Thyroid gland (tissue), 4 donors: ENCODE results near the gene PPP1R13B. TPM values are rescaled to one million over a fixed set of nuclear protein-coding genes. Genes with fewer than 3 reads are reported as not detected.
A peak's percentile ranks its signal among the peaks of the same experiment; 100 is the strongest.

ENCODE experiments used
- DNase-seq, 2 donors: peaks; one replicate each; pipeline ENCODE4 v3.0.0-alpha.2; 2019
- H3K27ac ChIP-seq, 3 donors: fragments of 200-600 bp; sonication (generic); 1 replicate in 2 of 3; 2 replicates in 1 of 3; pipeline ENCODE4 v1.5.1; 2016 to 2019; ENCODE audit warnings: mild to moderate bottlenecking in 1 of 3, moderate library complexity in 1 of 3
- H3K27me3 ChIP-seq: fragments of 200-600 bp; sonication (generic); one replicate; pipeline ENCODE4 v1.5.1; 2019
- H3K36me3 ChIP-seq, 2 donors: fragments of 200-600 bp; sonication (generic); one replicate each; pipeline ENCODE4 v1.5.1; 2016 to 2019
- H3K4me1 ChIP-seq, 2 donors: fragments of 200-600 bp; sonication (generic); one replicate each; pipeline ENCODE4 v1.5.1; 2017 to 2019
- H3K4me3 ChIP-seq, 3 donors: fragments of 200-600 bp; sonication (generic); replicated peaks in 1 of 3; 1 replicate in 2 of 3; 2 replicates in 1 of 3; pipeline ENCODE4 v1.5.1; 2016; ENCODE audit warnings: mild to moderate bottlenecking in 1 of 3
- H3K9me3 ChIP-seq: fragments of 200-600 bp; sonication (generic); one replicate; pipeline ENCODE4 v1.5.1; 2017
- CTCF ChIP-seq, 6 experiments: fragments of 200-600 bp in 3 of 6; fragments of 450-650 bp in 3 of 6; sonication (generic) in 3 of 6; IDR thresholded peaks; one replicate each; pipeline ENCODE4 v1.5.1; 2016 to 2019; ENCODE audit warnings: antibody characterized with exemption in 6 of 6, mild to moderate bottlenecking in 2 of 6, inconsistent platforms in 1 of 6, moderate library complexity in 1 of 6
- POLR2A ChIP-seq, 2 donors: fragments of 450-650 bp; IDR thresholded peaks; one replicate each; pipeline ENCODE4 v1.6.1; 2017; ENCODE audit warnings: antibody characterized with exemption in 2 of 2, mild to moderate bottlenecking in 2 of 2, moderate library complexity in 1 of 2
- whole genome bisulfite sequencing, 2 donors: methylation state at CpG; one replicate each; pipeline ENCODE4 v1.1.5; 2017; 5-methylcytosine and 5-hydroxymethylcytosine counted together
- intact Hi-C: fragments of 100-400 bp; cut with DNase I; formaldehyde crosslinking; loops from one replicate; pipeline ENCODE4 v1.15.1; 2023
- total RNA-seq, 4 donors: library from RNA; depleted of rRNA; stranded (reverse); fragments of >200 nt; gene quantifications; one replicate each; pipeline ENCODE4 v1.2.3, GENCODE V29; 2016

PPP1R13B gene
- total RNA-seq, 4 donors from 2014 or later = 77.0 to 131 (median 81.8) TPM

GRCh38 chr14:103740991-103741689, 106.2 kb downstream of the PPP1R13B start:
- Histone ChIP-seq H3K36me3 (peaks cover 56 to 62% of the 10 kb centered on the region in 2 donors), H3K4me3 (no peak overlapping the region), H3K27me3 (no peaks in the 10 kb centered on the region), H3K4me1 (peaks cover 37 to 44% of the 10 kb centered on the region in 2 donors), H3K27ac (peak overlapping the region; percentile 71 to 94 (median 85)), H3K9me3 (no peaks in the 10 kb centered on the region)
- no peak for DNase-seq
- intact Hi-C loops = no loop called here
- TF ChIP-seq POLR2A (IDR thresholded peaks at IDR 0.05) (no peak), CTCF (IDR thresholded peaks at IDR 0.05) (no peak)
- WGBS, 2 donors = 85 to 89% methylated on average over 14 of the region's 14 CpGs

GRCh38 chr14:103739793-103740501, 107.4 kb downstream of the PPP1R13B start:
- intact Hi-C loops = no loop called here
- peaks cover 51 to 56% of the 10 kb centered on the region in 2 donors for H3K36me3 ChIP-seq
- no peak overlapping the region for H3K4me3 ChIP-seq
- peak overlapping the region in 2 of 3 donors; percentile 46 to 94 for H3K27ac ChIP-seq
- no peaks in the 10 kb centered on the region for H3K27me3 ChIP-seq
- H3K4me1 ChIP-seq = peaks cover 40 to 56% of the 10 kb centered on the region in 2 donors
- WGBS, 2 donors = 93 to 95% methylated on average over 11 of the region's 30 CpGs
- H3K9me3 ChIP-seq = no peaks in the 10 kb centered on the region
- no peak for DNase-seq
- TF ChIP-seq POLR2A (IDR thresholded peaks at IDR 0.05) = no peak
- no peak for TF ChIP-seq CTCF (IDR thresholded peaks at IDR 0.05)

GRCh38 chr14:103739466-103739792, 107.9 kb downstream of the PPP1R13B start:
- H3K36me3 ChIP-seq = peaks cover 51 to 52% of the 10 kb centered on the region in 2 donors
- H3K27ac ChIP-seq = peak overlapping the region in 2 of 3 donors; percentile 46 to 94
- no peak for DNase-seq

GRCh38 chr14:103738701-103739451, 108.5 kb downstream of the PPP1R13B start:
- 93% methylated on average over 31 to 34 of the region's 34 CpGs for WGBS, 2 donors
- Histone ChIP-seq H3K9me3 (no peaks in the 10 kb centered on the region), H3K27me3 (no peaks in the 10 kb centered on the region), H3K27ac (peak overlapping the region in 2 of 3 donors; percentile 46 to 94), H3K4me3 (no peak overlapping the region), H3K36me3 (peaks cover 54 to 58% of the 10 kb centered on the region in 2 donors), H3K4me1 (peaks cover 38 to 56% of the 10 kb centered on the region in 2 donors)
- no peak for DNase-seq
- no peak for TF ChIP-seq POLR2A (IDR thresholded peaks at IDR 0.05)
- no peak for TF ChIP-seq CTCF (IDR thresholded peaks at IDR 0.05)
- intact Hi-C loops = no loop called here

More at GRCh38 chr14:103739466-103739792, 107.9 kb downstream of the PPP1R13B start:
- no peak for TF ChIP-seq POLR2A (IDR thresholded peaks at IDR 0.05)
- no peak for TF ChIP-seq CTCF (IDR thresholded peaks at IDR 0.05)
- WGBS, 2 donors = 92 to 99% methylated on average over 6 of the region's 6 CpGs
- H3K4me1 ChIP-seq = peaks cover 40 to 57% of the 10 kb centered on the region in 2 donors
- H3K27me3 ChIP-seq = no peaks in the 10 kb centered on the region
- intact Hi-C loops = no loop called here
- H3K9me3 ChIP-seq = no peaks in the 10 kb centered on the region
- H3K4me3 ChIP-seq = no peak overlapping the region
